ENCODE results near the gene TSPYL6.

Gene TSPYL6

GRCh38 chr2:54258166-54258565 lies 2.1 kb upstream of the TSPYL6 start:
- no peak for DNase-seq (ENCODE audit: low read depth, low spot score)

DNA sequence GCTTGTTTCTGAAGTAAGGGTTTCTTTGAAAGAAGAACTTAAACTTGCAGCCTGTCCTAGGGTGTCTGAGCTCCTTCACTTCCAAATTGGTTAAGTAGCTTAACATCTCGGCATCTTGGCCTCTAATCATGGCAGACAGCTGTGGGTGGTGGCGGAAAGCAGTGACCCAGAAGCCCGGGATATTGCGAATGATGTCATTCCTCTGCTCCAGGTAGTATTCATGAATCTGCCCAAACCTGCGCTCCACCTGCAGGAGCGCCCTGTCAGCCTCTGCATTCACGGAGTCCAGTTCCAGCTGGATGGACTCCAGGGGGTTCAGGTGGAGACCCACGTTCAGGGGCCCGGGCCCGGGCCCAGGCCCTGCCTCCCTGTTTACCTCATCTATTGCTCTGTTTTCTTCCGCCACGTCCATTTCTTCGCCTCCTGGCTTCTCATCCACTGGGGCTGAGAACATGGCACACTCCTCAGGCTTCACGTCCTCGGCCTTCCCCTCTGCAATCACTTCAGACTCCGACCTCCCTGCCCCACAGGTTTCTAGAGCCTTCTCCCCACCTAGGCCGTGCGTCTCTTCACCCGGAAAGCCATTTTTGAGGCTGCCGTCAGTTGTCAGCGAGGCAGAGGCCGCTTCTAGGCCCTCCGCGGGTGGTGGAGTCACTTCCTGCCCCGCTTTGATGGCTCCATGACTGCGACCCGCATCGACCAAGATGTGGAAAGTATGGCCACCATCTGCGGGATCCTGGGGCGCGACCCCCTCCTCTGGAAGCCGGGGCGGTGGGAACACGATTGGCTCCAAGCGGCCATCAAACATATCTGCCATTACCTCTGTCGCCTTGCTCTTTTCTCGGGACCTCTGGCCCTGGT lies 569 bp downstream of the TSPYL6 start:
- no peak for DNase-seq (ENCODE audit: low read depth, low spot score)

DNA sequence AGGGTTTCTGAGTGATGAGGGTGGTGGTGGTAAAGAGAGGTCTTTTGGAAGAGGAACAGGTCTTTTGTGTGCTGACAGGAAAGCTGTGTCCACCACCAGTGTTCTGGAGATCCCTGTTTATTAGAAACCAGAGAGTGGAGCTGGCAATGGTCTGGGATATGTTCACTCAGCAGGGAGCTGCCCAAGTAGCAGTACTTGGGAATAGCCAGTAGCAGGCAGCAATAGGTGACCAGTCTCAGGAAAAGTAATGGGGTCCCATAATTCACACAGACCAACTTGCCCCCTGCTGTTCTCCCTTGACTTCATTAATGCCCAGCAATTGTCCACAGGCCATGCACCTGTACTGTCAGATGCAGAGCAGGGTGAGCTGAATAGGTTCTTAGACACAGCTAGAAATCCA lies 1.8 kb downstream of the TSPYL6 start:
- no peak for DNase-seq (ENCODE audit: low read depth, low spot score)

- no peak for DNase-seq (ENCODE audit: low read depth, low spot score)
Observed at GRCh38 chr2:54249629-54250028, 6.4 kb downstream of the TSPYL6 start.

GRCh38 chr2:54247115-54247514 lies 8.9 kb downstream of the TSPYL6 start:
- no peak for DNase-seq (ENCODE audit: low read depth, low spot score)

GRCh38 chr2:54240515-54241469 lies 15.2 kb downstream of the TSPYL6 start:
- DNase-seq (ENCODE audit: low read depth, low spot score): no peak

- DNase-seq (ENCODE audit: low read depth, low spot score): no peak
Observed at GRCh38 chr2:54239427-54239826, 16.6 kb downstream of the TSPYL6 start.

- DNase-seq (ENCODE audit: low read depth, low spot score): no peak
Observed at GRCh38 chr2:54237428-54237827, 18.6 kb downstream of the TSPYL6 start.

DNA sequence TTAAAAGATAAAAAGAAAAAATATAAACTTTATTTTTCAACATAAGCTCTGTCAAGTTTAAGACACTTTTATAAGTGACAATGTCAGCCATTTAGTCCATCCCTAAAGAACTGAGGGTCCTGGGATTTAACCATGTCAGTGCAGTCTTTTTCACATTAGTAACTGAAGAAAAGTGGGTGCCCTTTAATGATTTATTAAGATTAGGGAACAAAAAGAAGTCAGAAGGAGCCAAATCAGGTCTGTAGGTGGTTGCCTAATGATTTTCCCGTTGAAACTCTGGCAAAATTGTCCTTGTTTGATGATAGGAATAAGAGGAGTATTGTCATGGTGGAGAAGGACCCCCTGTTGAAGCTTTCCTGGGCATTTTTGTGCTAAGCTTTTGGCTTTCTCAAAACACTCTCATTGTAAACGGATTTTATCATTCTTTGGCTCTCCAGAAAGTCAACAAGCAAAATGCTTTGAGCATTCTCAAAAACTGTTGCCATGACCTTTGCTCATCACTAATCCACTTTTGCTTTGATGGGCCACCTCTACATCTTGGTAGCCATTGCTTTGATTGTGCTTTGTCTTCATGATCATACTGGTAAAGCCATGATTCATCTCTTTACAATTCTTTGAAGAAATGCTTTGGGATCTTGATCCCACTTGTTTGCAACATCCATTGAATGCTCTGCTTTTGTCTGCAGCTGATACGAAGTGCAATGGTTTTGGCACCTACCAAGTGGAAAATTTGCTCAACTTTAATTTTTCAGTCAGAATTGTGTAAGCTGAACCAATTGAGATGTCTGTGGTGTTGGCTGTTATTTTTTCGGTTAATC lies 22.0 kb downstream of the TSPYL6 start:
- DNase-seq (ENCODE audit: low read depth, low spot score): no peak

- DNase-seq (ENCODE audit: low read depth, low spot score): no peak
Observed at GRCh38 chr2:54228945-54229344, 27.1 kb downstream of the TSPYL6 start.

DNA sequence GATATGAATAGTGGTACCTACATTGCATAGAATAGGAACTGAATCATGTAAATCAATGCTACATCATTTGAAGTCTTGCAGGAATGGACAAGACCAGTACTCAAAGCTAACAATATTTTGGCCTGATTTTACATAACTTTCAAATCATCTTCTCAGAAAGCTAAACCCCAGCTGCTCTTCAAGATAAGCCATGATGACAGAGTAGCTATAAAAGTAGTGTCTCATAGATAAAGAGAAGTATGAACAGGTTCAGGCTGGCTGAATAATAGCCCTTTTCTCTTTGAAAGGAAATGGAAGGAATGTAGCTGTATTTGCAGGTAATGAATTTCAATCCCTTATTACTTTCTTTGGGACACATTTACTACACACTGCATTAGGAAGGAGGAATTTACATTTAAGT lies 28.2 kb downstream of the TSPYL6 start:
- DNase-seq (ENCODE audit: low read depth, low spot score): no peak

GRCh38 chr2:54226260-54226659 lies 29.8 kb downstream of the TSPYL6 start:
- DNase-seq (ENCODE audit: low read depth, low spot score): no peak

DNA sequence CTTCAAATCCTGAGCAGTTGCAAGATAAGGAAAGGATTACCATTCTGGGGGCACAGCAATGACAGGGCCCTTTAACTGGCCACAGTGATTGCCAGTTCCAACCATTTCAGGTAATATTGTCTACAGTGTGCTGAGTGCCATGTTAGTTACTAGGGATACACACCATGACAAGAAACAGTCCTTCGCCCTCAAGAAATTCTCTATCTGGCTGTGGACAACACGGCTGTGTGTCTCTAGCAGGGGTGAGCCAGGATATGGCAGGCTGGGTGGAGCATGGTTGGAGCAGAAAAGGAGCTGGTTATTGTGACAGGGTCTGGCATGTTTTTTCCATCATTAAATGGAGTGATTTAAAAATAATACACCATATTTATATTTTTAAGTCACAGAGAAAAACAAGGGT lies 31.0 kb downstream of the TSPYL6 start:
- no peak for DNase-seq (ENCODE audit: low read depth, low spot score)

GRCh38 chr2:54213082-54213481 lies 42.9 kb downstream of the TSPYL6 start:
- no peak for DNase-seq (ENCODE audit: low read depth, low spot score)

- no peak for DNase-seq (ENCODE audit: low read depth, low spot score)
Observed at GRCh38 chr2:54212456-54212855, 43.6 kb downstream of the TSPYL6 start.

GRCh38 chr2:54209379-54209778 lies 46.6 kb downstream of the TSPYL6 start:
- no peak for DNase-seq (ENCODE audit: low read depth, low spot score)

DNA sequence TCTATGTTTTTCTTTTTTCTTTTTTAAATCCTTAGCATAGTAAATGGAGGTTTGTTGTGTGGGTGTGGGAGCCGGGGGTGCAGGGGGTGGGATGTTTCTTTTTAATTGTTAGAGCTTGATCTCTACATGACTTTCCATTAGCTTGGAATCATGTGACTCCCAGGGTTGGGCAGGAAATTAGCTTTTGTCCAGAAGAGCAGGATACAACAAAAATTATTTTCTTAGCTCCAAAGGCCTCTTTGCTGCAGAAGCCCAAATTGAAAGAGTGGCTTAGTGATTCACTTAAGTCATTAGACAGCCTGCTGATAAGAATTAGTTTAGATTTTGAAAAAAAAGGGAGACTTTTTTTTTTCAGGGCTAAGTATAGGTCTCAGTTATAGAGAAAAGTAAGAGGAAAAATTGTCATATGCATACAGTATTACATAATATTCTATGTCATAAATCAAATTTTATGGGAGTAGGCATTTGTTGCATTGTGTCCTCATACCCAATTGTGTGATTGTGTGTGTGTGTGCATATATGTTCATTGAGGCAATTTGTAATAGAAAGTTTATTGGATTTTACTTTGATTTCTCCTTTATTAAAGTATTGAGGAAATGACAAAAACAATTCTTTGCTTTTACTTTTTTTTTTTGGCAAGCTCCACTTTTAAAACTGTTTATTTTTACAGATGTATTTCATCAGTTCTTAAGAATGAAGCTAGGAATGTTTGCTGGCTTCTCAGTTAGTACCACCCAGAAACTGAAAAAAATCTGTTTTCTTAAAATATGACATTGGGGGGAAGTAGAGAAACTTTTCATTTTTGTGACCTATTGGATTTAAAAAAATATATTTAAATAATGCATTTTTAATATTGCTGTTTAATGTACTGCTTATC lies 47.4 kb downstream of the TSPYL6 start:
- no peak for DNase-seq (ENCODE audit: low read depth, low spot score)

DNA sequence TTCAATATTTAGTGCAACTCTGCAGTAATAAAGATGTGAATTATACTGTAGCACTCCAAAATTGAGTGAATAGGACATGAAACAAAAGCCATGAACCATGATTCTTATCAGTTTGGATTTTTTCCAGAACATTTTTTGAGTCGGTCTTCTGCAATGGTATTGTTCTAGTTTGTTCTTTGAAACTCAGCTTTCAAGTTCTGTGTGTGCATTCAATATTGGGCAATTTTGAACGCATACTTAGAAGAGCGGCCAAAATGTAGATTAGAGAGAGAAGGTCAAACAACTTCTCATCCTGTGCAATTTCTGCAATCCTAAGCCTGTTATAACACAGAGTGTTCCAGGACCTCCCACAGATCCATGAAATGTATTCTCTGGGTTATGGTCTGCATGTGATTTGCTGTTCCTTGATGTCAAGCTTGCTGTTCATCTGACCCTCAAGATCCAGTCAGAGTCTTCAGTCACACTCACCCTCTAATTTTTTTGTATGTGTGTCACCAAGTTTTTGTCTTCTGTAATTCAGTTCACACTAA lies 48.3 kb downstream of the TSPYL6 start:
- no peak for DNase-seq (ENCODE audit: low read depth, low spot score)

DNA sequence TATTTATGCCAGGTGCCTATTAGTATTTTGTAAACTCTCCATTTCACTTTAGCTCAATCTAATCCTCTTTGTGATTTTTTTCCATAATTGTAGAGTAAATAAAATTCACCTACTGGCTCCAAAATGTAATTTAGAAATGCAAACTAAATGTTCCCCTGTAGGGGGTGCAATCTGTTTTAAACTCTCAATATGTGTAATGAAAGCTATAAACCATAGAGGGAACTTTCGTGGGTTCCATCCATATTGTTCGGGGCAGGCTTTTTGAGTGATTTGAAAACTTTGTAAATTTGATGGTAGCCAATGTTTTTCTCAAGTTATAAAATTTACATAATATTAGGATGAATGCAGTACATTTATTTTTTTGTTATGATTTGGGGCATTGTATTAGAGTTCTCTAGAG lies 49.4 kb downstream of the TSPYL6 start:
- DNase-seq (ENCODE audit: low read depth, low spot score): no peak

DNA sequence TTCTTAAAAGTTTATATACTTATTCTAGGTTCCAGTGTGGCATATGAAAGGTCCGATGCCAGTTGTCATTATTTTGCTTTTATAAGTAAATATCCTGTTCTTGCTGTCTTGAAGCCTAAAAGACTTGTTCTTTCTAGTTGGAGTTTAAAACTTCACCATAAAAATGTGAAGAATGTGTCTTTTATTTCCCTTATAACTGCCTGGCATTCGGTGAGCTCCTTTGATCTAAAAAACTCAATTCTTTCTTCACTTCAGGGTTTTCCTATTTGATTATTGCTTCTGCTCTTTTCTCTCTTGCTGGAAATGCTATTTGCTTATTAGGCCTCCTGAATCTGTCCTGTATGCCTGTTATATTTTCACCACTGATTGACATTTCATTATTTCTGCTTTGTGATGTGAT lies 51.6 kb downstream of the TSPYL6 start:
- DNase-seq (ENCODE audit: low read depth, low spot score): no peak
